ENCODE measurements around the gene RPL10A.
"Not testable (repeated sequence)": the region's sequence is repeated elsewhere in the genome, so short reads cannot be mapped to it uniquely, and the experiment has no call there.

The RPL10A gene

GRCh38 chr6:35427851-35428321, 40.3 kb upstream of the RPL10A start:
- peak; percentile 84 for DNase-seq (ENCODE audit: low read depth)
- TF ChIP-seq CTCF (conservative IDR thresholded peaks at IDR 0.05; ENCODE audit: control insufficient read depth, insufficient read depth, low read depth, low read length) = no peak
- no peak overlapping the region for H3K4me3 ChIP-seq (ENCODE audit: control insufficient read depth, low read depth, low read length)

- DNase-seq (ENCODE audit: low read depth) = peak; percentile 18
- no peak overlapping the region for H3K4me3 ChIP-seq (ENCODE audit: control insufficient read depth, low read depth, low read length)
- TF ChIP-seq CTCF (conservative IDR thresholded peaks at IDR 0.05; ENCODE audit: control insufficient read depth, insufficient read depth, low read depth, low read length) = no peak
These were observed 39.6 kb upstream of the RPL10A start for GRCh38 chr6:35428421-35429149.

- TF ChIP-seq CTCF (conservative IDR thresholded peaks at IDR 0.05; ENCODE audit: control insufficient read depth, insufficient read depth, low read depth, low read length) = no peak
- no peak for DNase-seq (ENCODE audit: low read depth)
- no peak overlapping the region for H3K4me3 ChIP-seq (ENCODE audit: control insufficient read depth, low read depth, low read length)
These were observed 38.7 kb upstream of the RPL10A start for GRCh38 chr6:35429463-35429862.

- H3K4me3 ChIP-seq (ENCODE audit: control insufficient read depth, low read depth, low read length) = no peak overlapping the region
- TF ChIP-seq CTCF (conservative IDR thresholded peaks at IDR 0.05; ENCODE audit: control insufficient read depth, insufficient read depth, low read depth, low read length) = no peak
- no peak for DNase-seq (ENCODE audit: low read depth)
These were observed 35.9 kb upstream of the RPL10A start for GRCh38 chr6:35432291-35432690.

- DNase-seq (ENCODE audit: low read depth); H3K4me3 ChIP-seq (ENCODE audit: control insufficient read depth, low read depth, low read length): not testable (repeated sequence)
These were observed 35.5 kb upstream of the RPL10A start for GRCh38 chr6:35432702-35433101.

- no peak for TF ChIP-seq CTCF (conservative IDR thresholded peaks at IDR 0.05; ENCODE audit: control insufficient read depth, insufficient read depth, low read depth, low read length)
- no peak for DNase-seq (ENCODE audit: low read depth)
- no peak overlapping the region for H3K4me3 ChIP-seq (ENCODE audit: control insufficient read depth, low read depth, low read length)
These were observed 32.9 kb upstream of the RPL10A start for GRCh38 chr6:35435074-35435837.

Measured in fibroblast of mammary gland (primary cell).